ENCODE data around the gene ANKRD18A.
"Not testable (repeated sequence)": the region's sequence is repeated elsewhere in the genome, so short reads cannot be mapped to it uniquely, and the experiment has no call there.

DNA sequence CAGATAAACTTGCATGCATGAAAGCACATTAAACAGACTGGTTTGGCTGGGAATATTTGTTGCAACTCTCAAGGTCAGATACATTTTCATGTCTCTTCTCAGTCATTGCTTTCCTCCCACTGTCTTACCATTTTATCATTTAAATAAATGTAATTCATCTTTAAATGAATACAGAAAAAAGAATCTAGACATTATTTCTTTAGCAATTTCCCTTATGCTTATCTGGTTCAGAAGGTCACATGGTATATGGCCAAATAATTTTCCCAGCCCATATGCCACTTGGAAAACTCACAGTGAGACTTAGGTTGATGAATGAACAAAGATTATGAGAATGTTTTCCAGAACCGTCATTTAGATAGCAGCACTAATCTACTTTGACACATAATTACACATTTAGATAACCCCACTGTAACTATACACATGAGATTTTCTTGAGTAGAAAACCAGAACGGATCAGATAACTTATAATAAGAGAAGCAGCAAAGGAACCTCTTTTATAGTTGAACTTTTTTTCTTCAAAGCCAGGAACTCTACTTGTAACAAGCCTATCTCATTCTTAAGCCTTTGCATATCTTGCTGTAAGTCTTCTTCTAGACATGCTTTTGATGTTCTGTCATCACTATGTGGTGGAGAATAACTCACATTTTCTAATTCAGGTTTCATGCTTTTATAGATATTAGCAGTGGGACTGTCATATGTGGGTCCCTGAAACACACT is 22.2 kb downstream of the ANKRD18A start:
- TF ChIP-seq, protein P1, sequence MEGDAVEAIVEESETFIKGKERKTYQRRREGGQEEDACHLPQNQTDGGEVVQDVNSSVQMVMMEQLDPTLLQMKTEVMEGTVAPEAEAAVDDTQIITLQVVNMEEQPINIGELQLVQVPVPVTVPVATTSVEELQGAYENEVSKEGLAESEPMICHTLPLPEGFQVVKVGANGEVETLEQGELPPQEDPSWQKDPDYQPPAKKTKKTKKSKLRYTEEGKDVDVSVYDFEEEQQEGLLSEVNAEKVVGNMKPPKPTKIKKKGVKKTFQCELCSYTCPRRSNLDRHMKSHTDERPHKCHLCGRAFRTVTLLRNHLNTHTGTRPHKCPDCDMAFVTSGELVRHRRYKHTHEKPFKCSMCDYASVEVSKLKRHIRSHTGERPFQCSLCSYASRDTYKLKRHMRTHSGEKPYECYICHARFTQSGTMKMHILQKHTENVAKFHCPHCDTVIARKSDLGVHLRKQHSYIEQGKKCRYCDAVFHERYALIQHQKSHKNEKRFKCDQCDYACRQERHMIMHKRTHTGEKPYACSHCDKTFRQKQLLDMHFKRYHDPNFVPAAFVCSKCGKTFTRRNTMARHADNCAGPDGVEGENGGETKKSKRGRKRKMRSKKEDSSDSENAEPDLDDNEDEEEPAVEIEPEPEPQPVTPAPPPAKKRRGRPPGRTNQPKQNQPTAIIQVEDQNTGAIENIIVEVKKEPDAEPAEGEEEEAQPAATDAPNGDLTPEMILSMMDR (conservative IDR thresholded peaks at IDR 0.05 in 1 of 2, IDR thresholded peaks at IDR 0.05 in 1 of 2; ENCODE audit: low read depth in 1 of 2, low read length in 2 of 2), result not testable (repeated sequence)
- TF ChIP-seq EZH2 (IDR thresholded peaks at IDR 0.05; ENCODE audit: low read length, missing control alignments), result not testable (repeated sequence)
